Naive thymus-derived CD4-positive, alpha-beta T cell (primary cell): ENCODE results near the gene SLC12A3. TPM values are rescaled to one million over a fixed set of nuclear protein-coding genes. Genes with fewer than 3 reads are reported as not detected.

Experiments
- ATAC-seq: fragments of 150-1000 bp; cut with Tn5 transposase; 2 replicates; pipeline ENCODE4 v1.10.0; 2021; ENCODE audit warnings: mild to moderate bottlenecking, moderate library complexity
- CTCF ChIA-PET: fragments of 350-600 bp; sonication (Branson Sonifier 250); formaldehyde crosslinking; loops from one replicate; lab custom pipeline; 2021; ENCODE audit warnings: antibody characterized with exemption; lab: Charles Lee
- POLR2A ChIA-PET: fragments of 350-600 bp; sonication (Branson Sonifier 250); formaldehyde crosslinking; loops from one replicate; lab custom pipeline; 2021; ENCODE audit warnings: antibody characterized with exemption, inconsistent platforms; lab: Charles Lee
- DNase-seq, 9 donors: peaks; one replicate each; pipeline versions ENCODE4 v3.0.0 to v3.0.0-alpha.2; 2020 to 2022; ENCODE audit warnings: mixed read lengths in 1 of 9
- H3K27ac ChIP-seq: one replicate; pipeline ENCODE4 v1.7.0; 2013; ENCODE audit warnings: mild to moderate bottlenecking, low read depth, low read length, moderate library complexity
- H3K27me3 ChIP-seq, 2 donors: one replicate each; pipeline ENCODE4 v1.7.0; 2013; ENCODE audit warnings: low read length in 2 of 2, mild to moderate bottlenecking in 2 of 2, moderate library complexity in 2 of 2; ENCODE audit not compliant: control insufficient read depth in 2 of 2, insufficient read depth in 2 of 2
- H3K36me3 ChIP-seq, 3 experiments: 1 replicate in 2 of 3; 2 replicates in 1 of 3; pipeline ENCODE4 v1.7.0; 2013; ENCODE audit warnings: low read length in 3 of 3, mild to moderate bottlenecking in 3 of 3, moderate library complexity in 1 of 3; ENCODE audit not compliant: insufficient read depth in 3 of 3, control insufficient read depth in 2 of 3
- H3K4me1 ChIP-seq, 2 donors: one replicate each; pipeline ENCODE4 v1.7.0; 2013; ENCODE audit warnings: low read length in 2 of 2, mild to moderate bottlenecking in 2 of 2, moderate library complexity in 1 of 2; ENCODE audit not compliant: control insufficient read depth in 2 of 2, insufficient read depth in 2 of 2
- H3K4me3 ChIP-seq: 2 replicates; pipeline ENCODE4 v1.7.0; 2013; ENCODE audit warnings: mild to moderate bottlenecking, low read length
- H3K9me3 ChIP-seq, 3 experiments: 1 replicate in 2 of 3; 2 replicates in 1 of 3; pipeline ENCODE4 v1.7.0; 2013; ENCODE audit warnings: low read length in 3 of 3; ENCODE audit not compliant: control insufficient read depth in 2 of 3
- H3K27ac Mint-ChIP-seq, 9 donors: one replicate each; pipeline ENCODE4 v1.8.0; 2020 to 2022; ENCODE audit warnings: mixed read lengths in 9 of 9, mild to moderate bottlenecking in 8 of 9, moderate library complexity in 5 of 9, inconsistent platforms in 2 of 9
- H3K27me3 Mint-ChIP-seq, 5 donors: one replicate each; pipeline ENCODE4 v1.8.0; 2021 to 2022; ENCODE audit warnings: mixed read lengths in 5 of 5, mild to moderate bottlenecking in 1 of 5
- H3K36me3 Mint-ChIP-seq, 5 donors: one replicate each; pipeline ENCODE4 v1.8.0; 2020 to 2022; ENCODE audit warnings: mixed read lengths in 5 of 5, mild to moderate bottlenecking in 3 of 5, inconsistent platforms in 1 of 5
- H3K4me1 Mint-ChIP-seq, 7 donors: one replicate each; pipeline ENCODE4 v1.8.0; 2020 to 2022; ENCODE audit warnings: mixed read lengths in 7 of 7, mild to moderate bottlenecking in 3 of 7, inconsistent platforms in 1 of 7
- H3K4me3 Mint-ChIP-seq, 10 donors: one replicate each; pipeline ENCODE4 v1.8.0; 2020 to 2022; ENCODE audit warnings: mild to moderate bottlenecking in 10 of 10, mixed read lengths in 10 of 10, moderate library complexity in 6 of 10, inconsistent platforms in 2 of 10
- H3K9me3 Mint-ChIP-seq, 11 donors: one replicate each; pipeline ENCODE4 v1.8.0; 2020 to 2022; ENCODE audit warnings: mixed read lengths in 11 of 11, mild to moderate bottlenecking in 4 of 11, inconsistent platforms in 1 of 11, moderate library complexity in 1 of 11
- intact Hi-C, 2 donors: fragments of 100-400 bp; cut with micrococcal nuclease; formaldehyde crosslinking; loops; one replicate each; pipeline ENCODE4 v1.15.1; 2023
- polyA plus RNA-seq, 2 donors: library from polyadenylated mRNA; unstranded; fragments of 300-500 nt; fragmentation: Illumina TruSeq; gene quantifications; one replicate each; pipeline ENCODE4 v1.2.3, GENCODE V29; 2021
- total RNA-seq, 6 experiments: library from RNA in 5 of 6; stranded (reverse) in 5 of 6; gene quantifications; 1 replicate in 5 of 6; 2 replicates in 1 of 6; pipeline ENCODE4 v1.2.3 and lab custom pipeline; 2021 to 2026

Gene SLC12A3
- total and polyA plus RNA-seq, 7 experiments from 2014 or later, result 0.08 to 0.49 TPM; not detected in 5

DNA sequence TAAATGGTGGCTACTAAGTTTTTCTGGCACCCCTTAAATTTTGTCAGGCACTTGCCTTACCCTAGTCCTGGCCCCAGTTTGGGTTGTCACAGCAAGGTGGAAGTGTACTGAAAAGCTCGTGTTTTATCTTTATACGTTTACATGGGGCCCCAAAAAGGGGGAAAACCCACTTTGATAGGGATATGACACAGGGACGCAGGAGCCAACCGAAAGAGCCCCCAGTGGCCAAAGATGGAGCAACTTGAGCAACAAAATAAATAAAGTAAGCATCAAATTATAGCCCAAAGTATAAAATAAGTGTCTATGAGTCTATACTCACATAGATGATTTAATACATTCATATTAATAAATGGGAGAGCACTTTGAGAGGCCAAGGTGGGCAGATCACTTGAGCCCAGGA lies 91.7 kb downstream of the SLC12A3 start:
- no peak for DNase-seq
- no peaks in the 10 kb centered on the region for H3K36me3 ChIP-seq
- H3K4me1 ChIP-seq, result no peaks in the 10 kb centered on the region
- no peak overlapping the region for H3K27ac ChIP-seq
- ATAC-seq, result no peak
- Mint-ChIP-seq H3K27ac (no peak overlapping the region), H3K9me3 (no peaks in the 10 kb centered on the region), H3K4me1 (peaks cover 0 to 5% (median 0%) of the 10 kb centered on the region in 7 donors), H3K36me3 (no peaks in the 10 kb centered on the region), H3K27me3 (peaks cover 0 to 8% (median 0%) of the 10 kb centered on the region in 5 donors), H3K4me3 (no peak overlapping the region)
- intact Hi-C loops, result no loop called here
- H3K27me3 ChIP-seq, result no peaks in the 10 kb centered on the region
- no peak overlapping the region for H3K4me3 ChIP-seq
- POLR2A ChIA-PET, result no interaction called here
- CTCF ChIA-PET, result no interaction called here
- H3K9me3 ChIP-seq, result no peaks in the 10 kb centered on the region

- intact Hi-C loops, result no loop called here
- ATAC-seq (no peak), DNase-seq (no peak)
- H3K4me1 ChIP-seq, result peaks cover 7 to 14% of the 10 kb centered on the region in 2 donors
- no peak overlapping the region for H3K4me3 ChIP-seq
- no peaks in the 10 kb centered on the region for H3K36me3 ChIP-seq
- H3K9me3 ChIP-seq, result no peaks in the 10 kb centered on the region
- no peaks in the 10 kb centered on the region for H3K27me3 ChIP-seq
- peaks cover 0 to 8% (median 0%) of the 10 kb centered on the region in 5 donors for H3K27me3 Mint-ChIP-seq
- CTCF ChIA-PET, result interaction anchor here (0.8 kb wide), 1 partner anchor 206 kb away, joined by 3 read pairs; no protein-coding TSS in a partner anchor
- no peak overlapping the region for H3K4me3 Mint-ChIP-seq
- H3K27ac ChIP-seq, result no peak overlapping the region
- H3K4me1 Mint-ChIP-seq, result peaks cover 15 to 18% (median 16%) of the 10 kb centered on the region in 7 donors
- H3K36me3 Mint-ChIP-seq, result no peaks in the 10 kb centered on the region
- H3K27ac Mint-ChIP-seq, result no peak overlapping the region
- peaks cover 0 to 2% (median 0%) of the 10 kb centered on the region in 11 donors for H3K9me3 Mint-ChIP-seq
- POLR2A ChIA-PET, result no interaction called here
These were observed 95.8 kb downstream of the SLC12A3 start for GRCh38 chr16:56960681-56961281.

GRCh38 chr16:56961386-56961785 lies 96.4 kb downstream of the SLC12A3 start:
- intact Hi-C loops, result no loop called here
- Histone ChIP-seq H3K27me3 (no peaks in the 10 kb centered on the region), H3K36me3 (no peaks in the 10 kb centered on the region), H3K9me3 (no peaks in the 10 kb centered on the region), H3K4me1 (peaks cover 7 to 19% of the 10 kb centered on the region in 2 donors), H3K4me3 (no peak overlapping the region), H3K27ac (no peak overlapping the region)
- ATAC-seq (no peak), DNase-seq (no peak)
- H3K4me1 Mint-ChIP-seq, result peaks cover 17 to 24% (median 22%) of the 10 kb centered on the region in 7 donors
- ChIA-PET CTCF (interaction anchor here (0.8 kb wide), 1 partner anchor 205 kb away, joined by 3 read pairs; no protein-coding TSS in a partner anchor), POLR2A (no interaction called here)
- no peak overlapping the region for H3K27ac Mint-ChIP-seq
- H3K36me3 Mint-ChIP-seq, result no peaks in the 10 kb centered on the region
- peaks cover 0 to 2% (median 0%) of the 10 kb centered on the region in 11 donors for H3K9me3 Mint-ChIP-seq
- H3K4me3 Mint-ChIP-seq, result no peak overlapping the region
- peaks cover 0 to 8% (median 0%) of the 10 kb centered on the region in 5 donors for H3K27me3 Mint-ChIP-seq

DNA sequence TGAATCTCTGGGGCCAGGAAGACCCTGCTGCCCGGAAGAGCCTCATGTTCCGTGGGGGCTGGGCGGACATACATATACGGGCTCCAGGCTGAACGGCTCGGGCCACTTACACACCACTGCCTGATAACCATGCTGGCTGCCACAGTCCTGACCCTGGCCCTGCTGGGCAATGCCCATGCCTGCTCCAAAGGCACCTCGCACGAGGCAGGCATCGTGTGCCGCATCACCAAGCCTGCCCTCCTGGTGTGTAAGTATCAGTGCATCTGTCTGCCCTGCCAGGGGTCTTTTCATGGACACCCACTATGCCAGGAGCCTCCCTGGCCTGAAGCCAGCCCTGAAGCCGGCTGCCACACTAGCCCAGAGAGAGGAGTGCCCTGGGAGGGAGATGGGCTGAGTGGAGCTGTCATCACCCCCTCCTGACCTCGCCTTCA lies 96.9 kb downstream of the SLC12A3 start, which contains the start of gene CETP:
Gene CETP (plus strand): TSS at position 100 of the 431 bp plus-strand sequence. CDS start 30 bp downstream, at position 130.
- Mint-ChIP-seq H3K4me3 (no peak within 1 kb of the TSS), H3K4me1 (peaks cover 17 to 27% (median 24%) of the 10 kb centered on the region in 7 donors), H3K27ac (no peak within 1 kb of the TSS), H3K36me3 (no peaks in the 10 kb centered on the region), H3K27me3 (peaks cover 0 to 8% (median 0%) of the 10 kb centered on the region in 5 donors), H3K9me3 (peaks cover 0 to 2% (median 0%) of the 10 kb centered on the region in 11 donors)
- intact Hi-C loops, result no loop called here
- CTCF ChIA-PET, result interaction anchor here (0.5 to 1.2 kb wide), 3 partner anchors 58 to 79 kb away, joined by 3 to 5 read pairs (median 4); no protein-coding TSS in a partner anchor
- Histone ChIP-seq H3K27ac (no peak within 1 kb of the TSS), H3K4me1 (peaks cover 7 to 19% of the 10 kb centered on the region in 2 donors), H3K36me3 (no peaks in the 10 kb centered on the region), H3K4me3 (no peak within 1 kb of the TSS), H3K27me3 (no peaks in the 10 kb centered on the region), H3K9me3 (no peaks in the 10 kb centered on the region)
- DNase-seq, result no peak
- POLR2A ChIA-PET, result no interaction called here
- no peak for ATAC-seq

- Mint-ChIP-seq H3K4me1 (peaks cover 21 to 27% (median 23%) of the 10 kb centered on the region in 7 donors), H3K4me3 (peak overlapping the region in 4 of 10 donors; percentile 6 to 62 (median 38)), H3K27ac (peak overlapping the region in 8 of 9 donors; percentile 60 to 91 (median 82)), H3K27me3 (peaks cover 0 to 4% (median 0%) of the 10 kb centered on the region in 5 donors), H3K9me3 (peaks cover 0 to 2% (median 0%) of the 10 kb centered on the region in 11 donors), H3K36me3 (no peaks in the 10 kb centered on the region)
- peaks cover 7 to 19% of the 10 kb centered on the region in 2 donors for H3K4me1 ChIP-seq
- H3K4me3 ChIP-seq, result no peak overlapping the region
- no peaks in the 10 kb centered on the region for H3K27me3 ChIP-seq
- no peak overlapping the region for H3K27ac ChIP-seq
- intact Hi-C loops, result loop anchor here (1.0 kb wide), 9 partner anchors 21 to 204 kb away; partner anchors contain the start of genes NLRC5 (in 2 of the 2), CPNE2 (in 1 of the 2) and HERPUD1 (in 1 of the 2)
- ChIA-PET POLR2A (interaction anchor here (0.8 to 4.4 kb wide), 8 partner anchors 11 to 120 kb away, joined by 3 to 27 read pairs (median 3); partner anchors contain the start of gene NLRC5), CTCF (interaction anchor here (0.5 to 4.9 kb wide), 48 partner anchors 8 to 619 kb away, joined by 3 to 44 read pairs (median 4); partner anchors contain the start of gene NLRC5)
- H3K9me3 ChIP-seq, result no peaks in the 10 kb centered on the region
- peak; percentile 84 to 96 (median 91) for DNase-seq
- no peaks in the 10 kb centered on the region for H3K36me3 ChIP-seq
- ATAC-seq, result peak; percentile 99
These were observed 99.5 kb downstream of the SLC12A3 start for GRCh38 chr16:56964243-56965148.
